T-helper 2 cell treated with Interferon-gamma antibody and Interleukin-4, amounts not matched to agents 5 μg/mL and 100 μg/mL, for 36 hours (primary cell): ENCODE results near the gene DDX10.

Experiments
- DNase-seq: peaks from one replicate; pipeline ENCODE4 v3.0.0; 2021; ENCODE audit warnings: low spot score
- H3K27ac Mint-ChIP-seq: one replicate; pipeline ENCODE4 v1.8.0; 2021; ENCODE audit warnings: mild to moderate bottlenecking, mixed read lengths
- H3K27me3 Mint-ChIP-seq: one replicate; pipeline ENCODE4 v1.8.0; 2021; ENCODE audit warnings: low read depth, mixed read lengths
- H3K36me3 Mint-ChIP-seq: one replicate; pipeline ENCODE4 v1.8.0; 2021; ENCODE audit warnings: low read depth, mixed read lengths
- H3K4me1 Mint-ChIP-seq: one replicate; pipeline ENCODE4 v1.8.0; 2021; ENCODE audit warnings: low read depth, mixed read lengths
- H3K4me3 Mint-ChIP-seq: one replicate; pipeline ENCODE4 v1.8.0; 2022; ENCODE audit warnings: mild to moderate bottlenecking, moderate library complexity, mixed read lengths
- H3K9me3 Mint-ChIP-seq: one replicate; pipeline ENCODE4 v1.8.0; 2021; ENCODE audit warnings: mixed read lengths

Gene DDX10

GRCh38 chr11:108897916-108898315 lies 233.0 kb downstream of the DDX10 start:
- DNase-seq: no peak
- Mint-ChIP-seq H3K27ac (no peak overlapping the region), H3K9me3 (peaks cover 28% of the 10 kb centered on the region), H3K27me3 (no peaks in the 10 kb centered on the region), H3K4me1 (peaks cover 3% of the 10 kb centered on the region), H3K36me3 (peaks cover 7% of the 10 kb centered on the region), H3K4me3 (no peak overlapping the region)

GRCh38 chr11:108901359-108901758 lies 236.5 kb downstream of the DDX10 start:
- Mint-ChIP-seq H3K9me3 (peaks cover 22% of the 10 kb centered on the region), H3K4me1 (no peaks in the 10 kb centered on the region), H3K27me3 (no peaks in the 10 kb centered on the region), H3K4me3 (no peak overlapping the region), H3K36me3 (peaks cover 9% of the 10 kb centered on the region), H3K27ac (no peak overlapping the region)
- no peak for DNase-seq

- H3K27ac Mint-ChIP-seq: no peak overlapping the region
- H3K4me1 Mint-ChIP-seq: no peaks in the 10 kb centered on the region
- H3K4me3 Mint-ChIP-seq: no peak overlapping the region
- peaks cover 8% of the 10 kb centered on the region for H3K36me3 Mint-ChIP-seq
- DNase-seq: no peak
- H3K9me3 Mint-ChIP-seq: peaks cover 16% of the 10 kb centered on the region
- H3K27me3 Mint-ChIP-seq: no peaks in the 10 kb centered on the region
Measured at GRCh38 chr11:108902027-108902469, 237.2 kb downstream of the DDX10 start.

GRCh38 chr11:108904480-108904879 lies 239.6 kb downstream of the DDX10 start:
- H3K9me3 Mint-ChIP-seq: peaks cover 3% of the 10 kb centered on the region
- DNase-seq: no peak
- no peak overlapping the region for H3K27ac Mint-ChIP-seq
- no peak overlapping the region for H3K4me3 Mint-ChIP-seq
- H3K27me3 Mint-ChIP-seq: no peaks in the 10 kb centered on the region
- no peaks in the 10 kb centered on the region for H3K4me1 Mint-ChIP-seq
- peaks cover 4% of the 10 kb centered on the region for H3K36me3 Mint-ChIP-seq

- Mint-ChIP-seq H3K27ac (no peak overlapping the region), H3K4me1 (no peaks in the 10 kb centered on the region), H3K36me3 (peaks cover 2% of the 10 kb centered on the region), H3K9me3 (no peaks in the 10 kb centered on the region), H3K27me3 (no peaks in the 10 kb centered on the region), H3K4me3 (no peak overlapping the region)
- DNase-seq: no peak
Measured at GRCh38 chr11:108906329-108906728, 241.5 kb downstream of the DDX10 start.

GRCh38 chr11:108906826-108907225 lies 242.0 kb downstream of the DDX10 start:
- H3K36me3 Mint-ChIP-seq: peaks cover 2% of the 10 kb centered on the region
- no peaks in the 10 kb centered on the region for H3K9me3 Mint-ChIP-seq
- H3K4me3 Mint-ChIP-seq: no peak overlapping the region
- no peak overlapping the region for H3K27ac Mint-ChIP-seq
- no peaks in the 10 kb centered on the region for H3K4me1 Mint-ChIP-seq
- no peak for DNase-seq
- H3K27me3 Mint-ChIP-seq: no peaks in the 10 kb centered on the region

- Mint-ChIP-seq H3K4me1 (no peaks in the 10 kb centered on the region), H3K27ac (no peak overlapping the region)
Measured at GRCh38 chr11:108909041-108909440, 244.2 kb downstream of the DDX10 start.

GRCh38 chr11:108909921-108910320 lies 245.1 kb downstream of the DDX10 start:
- Mint-ChIP-seq H3K36me3 (peaks cover 2% of the 10 kb centered on the region), H3K4me1 (no peaks in the 10 kb centered on the region), H3K4me3 (no peak overlapping the region), H3K9me3 (no peaks in the 10 kb centered on the region), H3K27ac (no peak overlapping the region), H3K27me3 (no peaks in the 10 kb centered on the region)
- no peak for DNase-seq

More at GRCh38 chr11:108909041-108909440, 244.2 kb downstream of the DDX10 start:
- no peak for DNase-seq
- no peaks in the 10 kb centered on the region for H3K27me3 Mint-ChIP-seq
- H3K4me3 Mint-ChIP-seq: no peak overlapping the region
- H3K36me3 Mint-ChIP-seq: peaks cover 2% of the 10 kb centered on the region
- no peaks in the 10 kb centered on the region for H3K9me3 Mint-ChIP-seq

GRCh38 chr11:108912581-108912980 lies 247.7 kb downstream of the DDX10 start:
- Mint-ChIP-seq H3K4me3 (no peak overlapping the region), H3K9me3 (no peaks in the 10 kb centered on the region), H3K27ac (no peak overlapping the region), H3K36me3 (peaks cover 2% of the 10 kb centered on the region), H3K27me3 (no peaks in the 10 kb centered on the region), H3K4me1 (peaks cover 2% of the 10 kb centered on the region)
- DNase-seq: no peak

- no peaks in the 10 kb centered on the region for H3K27me3 Mint-ChIP-seq
- no peak overlapping the region for H3K4me3 Mint-ChIP-seq
- H3K36me3 Mint-ChIP-seq: peaks cover 2% of the 10 kb centered on the region
- peaks cover 2% of the 10 kb centered on the region for H3K4me1 Mint-ChIP-seq
- no peaks in the 10 kb centered on the region for H3K9me3 Mint-ChIP-seq
- no peak overlapping the region for H3K27ac Mint-ChIP-seq
- no peak for DNase-seq
Measured at GRCh38 chr11:108913204-108913603, 248.3 kb downstream of the DDX10 start.

- Mint-ChIP-seq H3K27ac (no peak overlapping the region), H3K4me3 (no peak overlapping the region), H3K27me3 (no peaks in the 10 kb centered on the region), H3K4me1 (peaks cover 2% of the 10 kb centered on the region), H3K9me3 (no peaks in the 10 kb centered on the region), H3K36me3 (peaks cover 4% of the 10 kb centered on the region)
- DNase-seq: no peak
Measured at GRCh38 chr11:108914211-108914610, 249.3 kb downstream of the DDX10 start.

- peaks cover 2% of the 10 kb centered on the region for H3K4me1 Mint-ChIP-seq
- no peak overlapping the region for H3K27ac Mint-ChIP-seq
- H3K9me3 Mint-ChIP-seq: no peaks in the 10 kb centered on the region
- H3K27me3 Mint-ChIP-seq: no peaks in the 10 kb centered on the region
- H3K36me3 Mint-ChIP-seq: peaks cover 6% of the 10 kb centered on the region
- H3K4me3 Mint-ChIP-seq: no peak overlapping the region
- no peak for DNase-seq
Measured at GRCh38 chr11:108914981-108915380, 250.1 kb downstream of the DDX10 start.

- H3K27me3 Mint-ChIP-seq: no peaks in the 10 kb centered on the region
- no peaks in the 10 kb centered on the region for H3K9me3 Mint-ChIP-seq
- peaks cover 7% of the 10 kb centered on the region for H3K36me3 Mint-ChIP-seq
- peaks cover 2% of the 10 kb centered on the region for H3K4me1 Mint-ChIP-seq
- DNase-seq: no peak
- H3K4me3 Mint-ChIP-seq: no peak overlapping the region
- H3K27ac Mint-ChIP-seq: no peak overlapping the region
Measured at GRCh38 chr11:108915666-108916065, 250.8 kb downstream of the DDX10 start.

GRCh38 chr11:108916290-108916689 lies 251.4 kb downstream of the DDX10 start:
- Mint-ChIP-seq H3K27me3 (no peaks in the 10 kb centered on the region), H3K36me3 (peaks cover 7% of the 10 kb centered on the region), H3K27ac (no peak overlapping the region), H3K9me3 (no peaks in the 10 kb centered on the region), H3K4me1 (peaks cover 2% of the 10 kb centered on the region), H3K4me3 (no peak overlapping the region)
- no peak for DNase-seq

GRCh38 chr11:108916935-108917334 lies 252.1 kb downstream of the DDX10 start:
- peaks cover 7% of the 10 kb centered on the region for H3K36me3 Mint-ChIP-seq
- no peaks in the 10 kb centered on the region for H3K9me3 Mint-ChIP-seq
- H3K4me3 Mint-ChIP-seq: no peak overlapping the region
- no peak for DNase-seq
- H3K27me3 Mint-ChIP-seq: no peaks in the 10 kb centered on the region
- peaks cover 2% of the 10 kb centered on the region for H3K4me1 Mint-ChIP-seq
- H3K27ac Mint-ChIP-seq: no peak overlapping the region
